Mononuclear cell (primary cell): ENCODE data around the gene CAD. TPM values are rescaled to one million over a fixed set of nuclear protein-coding genes. Genes with fewer than 3 reads are reported as not detected.
"Not testable (repeated sequence)": the region's sequence is repeated elsewhere in the genome, so short reads cannot be mapped to it uniquely, and the experiment has no call there.

Experiments
- H3K27me3 ChIP-seq: 2 replicates; pipeline ENCODE4 v1.6.0; 2011; ENCODE audit warnings: low read length, control low read depth; ENCODE audit not compliant: insufficient read depth
- H3K4me1 ChIP-seq: 2 replicates; pipeline ENCODE4 v1.5.1; 2011; ENCODE audit warnings: mild to moderate bottlenecking, low read length, control low read depth; ENCODE audit not compliant: insufficient read depth
- H3K4me3 ChIP-seq: 2 replicates; pipeline ENCODE4 v1.5.1; 2011; ENCODE audit warnings: mild to moderate bottlenecking, low read length, moderate library complexity
- H3K9me3 ChIP-seq: 2 replicates; pipeline ENCODE4 v1.5.1; 2011; ENCODE audit warnings: low read depth, mild to moderate bottlenecking, control low read depth, low read length
- total RNA-seq: library from RNA; depleted of rRNA; stranded (reverse); fragments of >200 nt; gene quantifications from one replicate; pipeline ENCODE4 v1.2.3, GENCODE V29; 2012

The CAD gene
- total RNA-seq, 1 donor: 5.7 TPM

DNA sequence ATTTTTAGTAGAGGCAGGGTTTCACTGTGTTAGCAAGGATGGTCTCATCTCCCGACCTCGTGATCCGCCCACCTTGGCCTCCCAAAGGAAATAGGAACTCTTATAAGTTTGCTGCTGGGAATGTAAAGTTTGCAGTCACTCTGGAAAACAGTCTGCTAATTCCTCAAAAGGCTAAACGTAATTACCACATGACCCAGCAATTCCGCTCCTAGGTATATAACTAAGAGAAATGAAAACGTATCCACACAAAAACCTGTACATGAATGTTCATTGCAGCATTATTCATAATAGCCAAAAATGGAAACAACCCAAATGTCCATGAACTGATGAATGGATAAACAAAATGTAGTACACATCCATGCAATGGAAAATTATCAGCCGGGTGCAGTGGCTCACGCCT is 27.2 kb upstream of the CAD start:
- no peak overlapping the region for H3K4me3 ChIP-seq
- no peaks in the 10 kb centered on the region for H3K27me3 ChIP-seq
- H3K9me3 ChIP-seq: no peaks in the 10 kb centered on the region
- H3K4me1 ChIP-seq: no peaks in the 10 kb centered on the region

DNA sequence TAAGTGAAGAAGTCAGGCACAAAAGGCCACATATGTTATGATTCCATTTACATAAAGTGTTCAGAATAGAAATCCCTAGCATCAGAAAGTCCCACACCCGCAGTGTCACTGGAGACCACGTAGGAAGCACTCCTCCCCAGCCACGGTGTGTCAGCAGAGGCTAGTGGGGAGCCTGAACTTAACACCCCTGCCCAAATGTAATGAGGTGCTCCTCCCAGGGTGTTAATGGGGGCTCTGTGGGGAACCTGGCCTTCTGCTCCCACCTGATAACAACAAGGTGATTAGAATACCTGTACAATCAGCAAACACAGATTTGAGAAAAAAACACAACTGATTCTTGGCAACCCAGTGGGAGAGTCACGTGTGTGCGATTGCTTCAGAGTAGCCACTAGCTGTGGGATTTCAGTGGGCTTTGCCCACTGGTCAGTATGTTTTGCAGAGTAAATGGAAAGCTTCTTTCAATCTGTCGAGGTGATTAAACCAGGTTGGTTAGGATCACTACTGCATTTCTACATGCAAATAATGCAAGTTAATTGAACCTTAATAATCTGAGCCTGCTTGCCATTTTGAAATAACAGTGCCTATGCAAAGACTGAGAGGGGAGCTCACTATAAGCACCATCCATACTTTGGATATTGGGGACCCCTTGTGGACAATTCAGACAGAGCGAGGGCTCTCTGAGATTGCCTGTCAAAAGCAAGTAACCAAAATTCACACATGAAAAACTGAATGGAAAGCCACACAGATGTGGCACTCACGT is 25.9 kb upstream of the CAD start:
- no peak overlapping the region for H3K4me3 ChIP-seq
- no peaks in the 10 kb centered on the region for H3K27me3 ChIP-seq
- no peaks in the 10 kb centered on the region for H3K9me3 ChIP-seq

DNA sequence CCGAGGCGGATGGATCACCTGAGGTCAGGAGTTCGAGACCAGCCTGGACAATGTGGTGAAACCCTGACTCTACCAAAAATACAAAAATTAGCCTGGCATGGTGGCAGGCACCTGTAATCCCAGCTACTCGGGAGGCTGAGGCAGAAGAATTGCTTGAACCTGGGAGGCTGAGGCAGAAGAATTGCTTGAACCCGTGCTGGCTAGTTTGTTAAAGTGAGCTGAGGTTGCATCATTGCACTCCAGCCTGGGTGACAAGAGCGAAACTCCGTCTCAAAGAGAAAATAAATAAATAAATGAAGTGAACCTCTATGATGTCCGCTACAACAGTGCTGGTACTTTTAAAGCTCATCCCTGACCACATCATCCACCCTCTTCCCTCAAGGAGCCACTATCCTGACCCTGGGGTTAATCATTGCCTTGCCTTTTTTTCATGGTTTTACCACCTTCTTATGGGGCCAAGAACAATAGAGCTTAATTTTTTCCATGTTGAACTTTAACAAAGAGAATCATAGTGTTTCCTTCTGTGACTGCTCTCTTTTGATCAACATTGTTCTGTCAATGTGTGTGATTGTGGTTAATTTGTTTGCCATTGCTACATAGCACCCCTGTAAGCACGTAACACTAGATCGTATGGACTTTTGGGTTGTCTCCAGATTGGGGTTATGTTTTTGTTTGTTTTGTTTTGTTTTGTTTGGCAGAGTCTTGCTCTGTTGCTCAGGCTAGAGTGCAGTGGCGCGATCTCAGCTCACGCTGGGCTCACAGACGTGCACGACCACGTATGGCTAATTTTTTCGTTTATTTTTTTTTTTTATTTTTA is 22.4 kb upstream of the CAD start:
- no peak overlapping the region for H3K4me3 ChIP-seq

More for the DNA sequence above, 25.9 kb upstream of the CAD start:
- no peaks in the 10 kb centered on the region for H3K4me1 ChIP-seq

DNA sequence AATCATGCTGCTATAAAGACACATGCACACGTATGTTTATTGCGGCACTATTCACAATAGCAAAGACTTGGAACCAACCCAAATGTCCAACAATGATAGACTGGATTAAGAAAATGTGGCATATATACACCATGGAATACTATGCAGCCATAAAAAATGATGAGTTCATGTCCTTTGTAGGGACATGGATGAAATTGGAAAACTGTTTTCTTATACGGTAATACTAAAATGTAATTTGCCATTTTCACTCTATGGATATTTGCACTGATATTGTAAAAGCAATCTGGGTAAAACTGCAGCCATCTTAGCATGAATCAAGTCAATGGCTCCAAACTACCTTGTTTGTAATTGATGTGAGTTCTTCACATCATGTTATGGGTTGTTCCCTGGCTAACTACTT is 21.4 kb upstream of the CAD start:
- H3K4me1 ChIP-seq, H3K4me3 ChIP-seq, H3K27me3 ChIP-seq, H3K9me3 ChIP-seq: not testable (repeated sequence)

More for the DNA sequence above, 22.4 kb upstream of the CAD start:
- Histone ChIP-seq H3K4me1 (no peaks in the 10 kb centered on the region), H3K27me3 (no peaks in the 10 kb centered on the region), H3K9me3 (no peaks in the 10 kb centered on the region)

DNA sequence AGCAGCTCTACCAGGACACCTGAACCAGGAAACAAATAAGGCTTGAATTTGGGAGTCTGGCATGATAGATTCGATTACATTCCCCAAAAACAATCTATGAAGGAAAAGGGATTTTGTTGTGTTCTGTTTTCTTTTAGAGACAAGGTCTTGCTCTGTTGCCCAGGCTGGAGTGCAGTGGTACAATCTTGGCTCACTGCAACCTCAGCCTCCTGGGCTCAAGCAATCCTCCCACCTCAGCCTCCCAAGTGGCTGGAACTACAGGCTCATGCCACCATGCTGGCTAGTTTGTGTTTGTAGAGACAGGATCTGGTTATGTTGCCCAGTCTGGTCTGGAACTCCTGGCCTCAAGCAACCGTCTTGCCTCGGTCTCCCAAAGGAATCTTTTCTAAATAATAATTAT is 19.1 kb upstream of the CAD start:
- not testable (repeated sequence) for H3K4me3 ChIP-seq, H3K27me3 ChIP-seq, H3K9me3 ChIP-seq, H3K4me1 ChIP-seq

DNA sequence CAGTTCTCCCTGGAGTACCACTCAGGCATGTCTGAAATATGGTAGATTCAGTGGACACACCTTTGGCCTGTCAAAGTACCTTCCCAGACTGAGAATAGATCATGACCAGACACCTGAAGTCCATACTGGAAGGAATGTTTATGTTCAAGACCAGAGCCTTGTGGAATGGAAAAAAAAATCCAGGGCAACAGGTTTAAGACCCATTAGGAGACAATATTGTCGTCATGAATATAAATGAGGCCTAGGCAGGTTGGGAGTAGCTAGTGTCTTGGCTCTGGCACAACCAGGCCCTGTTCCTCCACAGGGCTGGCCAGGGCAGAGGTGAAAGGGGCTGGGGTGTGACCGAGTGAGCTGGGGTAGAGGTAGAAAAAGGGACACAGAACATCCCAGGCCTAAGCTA is 18.5 kb upstream of the CAD start:
- H3K4me1 ChIP-seq: no peaks in the 10 kb centered on the region
- no peaks in the 10 kb centered on the region for H3K27me3 ChIP-seq
- no peak overlapping the region for H3K4me3 ChIP-seq
- no peaks in the 10 kb centered on the region for H3K9me3 ChIP-seq

DNA sequence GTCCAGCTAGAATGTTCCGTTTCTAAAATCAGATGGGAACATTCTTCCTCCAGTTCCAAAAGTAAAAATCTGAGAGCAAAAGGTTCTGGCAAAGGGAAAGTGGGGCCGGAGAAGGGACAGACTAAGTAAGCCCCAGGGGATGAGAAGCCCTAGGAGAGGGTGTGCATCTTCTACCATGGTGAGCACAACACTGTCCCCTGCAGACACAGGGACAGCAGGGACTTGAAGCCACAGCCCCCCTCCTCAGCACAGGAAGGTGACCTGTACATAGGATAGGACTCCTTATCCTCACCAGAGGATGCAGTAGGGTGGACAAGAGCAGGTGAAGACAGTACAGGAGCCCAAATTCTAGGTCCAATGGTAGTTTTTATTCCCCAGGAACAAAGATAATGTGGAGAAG is 17.9 kb upstream of the CAD start:
- H3K4me1 ChIP-seq: no peaks in the 10 kb centered on the region
- no peak overlapping the region for H3K4me3 ChIP-seq
- no peaks in the 10 kb centered on the region for H3K27me3 ChIP-seq
- H3K9me3 ChIP-seq: no peaks in the 10 kb centered on the region

DNA sequence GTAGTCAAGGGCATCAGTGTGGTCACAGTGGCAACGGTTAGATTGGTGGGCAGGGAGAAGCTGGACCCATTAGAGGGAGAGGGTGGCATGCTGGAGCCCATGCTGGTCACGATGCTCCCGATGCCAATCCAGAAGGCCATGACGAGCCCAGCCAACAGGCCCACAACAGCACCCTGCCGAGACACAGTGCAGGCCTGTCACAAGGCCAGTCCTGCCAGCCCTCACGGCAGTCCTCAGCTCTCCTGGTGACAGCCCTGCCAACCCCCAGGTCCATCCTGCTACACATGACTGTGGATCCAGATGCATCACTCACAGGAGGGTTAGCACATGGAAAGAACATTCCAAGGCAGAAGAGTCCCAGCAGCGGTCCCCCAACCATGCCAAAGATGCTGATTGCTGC is 15.5 kb upstream of the CAD start:
- Histone ChIP-seq H3K27me3 (no peaks in the 10 kb centered on the region), H3K9me3 (no peaks in the 10 kb centered on the region), H3K4me3 (no peak overlapping the region), H3K4me1 (no peaks in the 10 kb centered on the region)

DNA sequence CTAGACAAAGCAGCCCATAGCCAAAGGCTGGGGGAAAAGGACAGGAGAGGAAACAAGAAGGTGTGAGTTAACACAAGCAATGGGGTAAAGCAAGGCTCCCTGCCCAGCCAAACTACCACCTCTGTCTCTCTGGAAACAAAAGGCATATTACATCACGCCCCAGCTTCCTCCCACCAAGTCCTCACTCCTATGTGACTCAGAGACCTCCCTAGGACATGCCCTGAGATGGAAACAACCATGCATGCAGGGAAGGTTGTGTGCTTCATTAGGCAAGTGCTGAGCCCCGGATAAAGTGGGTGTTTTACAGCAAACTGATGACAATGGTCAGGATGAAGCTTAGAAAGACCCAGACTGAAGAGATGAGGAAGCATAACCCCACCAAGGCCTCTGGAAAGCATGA is 14.3 kb upstream of the CAD start:
- H3K4me3 ChIP-seq: no peak overlapping the region
- no peaks in the 10 kb centered on the region for H3K27me3 ChIP-seq
- no peaks in the 10 kb centered on the region for H3K9me3 ChIP-seq
- H3K4me1 ChIP-seq: no peaks in the 10 kb centered on the region

DNA sequence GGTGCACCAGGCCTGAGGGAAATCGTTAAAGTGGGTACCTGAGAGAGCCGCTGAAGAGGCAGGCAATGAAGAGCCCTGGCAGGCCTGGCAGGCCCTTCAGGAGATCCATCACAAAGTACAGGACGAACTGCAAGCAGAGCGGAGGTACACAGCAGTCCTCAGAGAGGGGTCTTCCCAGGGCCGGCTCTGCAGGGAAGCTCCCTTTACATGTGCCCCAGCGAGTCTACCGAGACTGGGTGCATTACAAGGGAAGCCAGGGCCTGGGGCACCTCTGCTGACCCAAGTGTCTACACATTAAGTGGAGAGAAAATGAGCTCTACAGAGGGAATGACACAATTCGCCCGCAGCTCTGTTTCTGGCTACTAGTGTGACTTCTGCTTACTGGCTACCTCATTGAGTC is 13.4 kb upstream of the CAD start:
- Histone ChIP-seq H3K4me3 (no peak overlapping the region), H3K4me1 (no peaks in the 10 kb centered on the region), H3K27me3 (no peaks in the 10 kb centered on the region), H3K9me3 (no peaks in the 10 kb centered on the region)

DNA sequence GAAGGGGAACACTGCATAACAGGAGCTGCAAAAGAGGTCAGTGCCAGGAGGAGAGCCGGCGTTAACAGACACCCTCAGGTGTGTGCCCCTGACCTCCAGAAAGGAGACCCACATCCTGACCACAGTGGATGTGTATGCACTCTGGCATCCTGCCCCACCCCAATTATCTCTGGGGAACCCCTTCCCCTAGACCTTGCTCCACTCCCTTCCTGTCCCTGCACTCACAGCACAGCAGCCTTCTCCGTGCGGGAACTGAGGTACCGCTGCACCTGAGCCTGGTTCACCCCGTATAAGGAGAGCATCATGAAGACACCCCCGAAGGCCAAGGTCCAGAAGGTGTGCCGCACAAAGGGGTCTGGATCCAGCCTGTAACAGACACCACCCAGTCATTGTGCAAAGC is 12.6 kb upstream of the CAD start:
- no peak overlapping the region for H3K4me3 ChIP-seq
- H3K4me1 ChIP-seq: no peaks in the 10 kb centered on the region
- no peaks in the 10 kb centered on the region for H3K9me3 ChIP-seq
- no peaks in the 10 kb centered on the region for H3K27me3 ChIP-seq

DNA sequence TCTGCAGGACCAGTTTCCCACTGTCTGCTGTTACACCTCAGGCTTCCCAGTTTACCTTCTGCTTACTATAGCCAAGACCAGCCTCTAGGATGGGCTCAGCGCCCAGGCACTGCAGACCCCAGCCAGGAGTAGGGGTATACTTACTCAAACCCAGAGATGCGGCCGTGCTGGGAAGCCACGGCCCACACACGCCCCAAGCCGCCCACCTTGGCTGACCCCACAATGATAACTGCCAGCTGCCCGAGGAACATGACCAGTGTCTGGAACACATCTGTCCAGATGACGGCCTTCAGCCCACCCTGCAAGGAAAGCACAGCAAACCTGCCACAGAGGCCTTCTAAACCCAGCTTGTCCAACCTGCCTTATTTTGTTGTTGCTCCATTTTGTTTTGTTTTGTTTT is 12.0 kb upstream of the CAD start:
- Histone ChIP-seq H3K9me3 (no peaks in the 10 kb centered on the region), H3K4me1 (no peaks in the 10 kb centered on the region), H3K4me3 (no peak overlapping the region), H3K27me3 (no peaks in the 10 kb centered on the region)

DNA sequence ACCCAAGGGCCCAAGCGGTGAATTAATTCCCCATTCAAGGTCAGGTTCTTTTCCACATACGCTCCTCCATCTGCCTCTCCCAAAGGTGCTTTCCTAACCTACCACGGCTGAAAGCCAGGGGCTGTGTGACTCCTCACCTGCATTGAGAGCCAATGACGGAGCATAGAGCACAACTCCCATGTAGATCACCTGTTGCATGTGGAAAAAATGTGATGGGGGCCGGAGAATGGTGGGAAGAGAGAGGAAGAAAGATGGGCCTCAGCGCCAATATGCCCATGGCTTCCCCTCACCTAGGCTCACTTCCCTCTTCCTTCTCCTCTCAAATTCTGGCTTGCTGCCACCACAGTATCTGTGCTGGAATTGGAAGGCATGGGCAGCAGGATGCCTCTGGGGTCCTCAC is 10.8 kb upstream of the CAD start:
- no peaks in the 10 kb centered on the region for H3K27me3 ChIP-seq
- H3K9me3 ChIP-seq: no peaks in the 10 kb centered on the region
- no peak overlapping the region for H3K4me3 ChIP-seq
- peaks cover 5% of the 10 kb centered on the region for H3K4me1 ChIP-seq

DNA sequence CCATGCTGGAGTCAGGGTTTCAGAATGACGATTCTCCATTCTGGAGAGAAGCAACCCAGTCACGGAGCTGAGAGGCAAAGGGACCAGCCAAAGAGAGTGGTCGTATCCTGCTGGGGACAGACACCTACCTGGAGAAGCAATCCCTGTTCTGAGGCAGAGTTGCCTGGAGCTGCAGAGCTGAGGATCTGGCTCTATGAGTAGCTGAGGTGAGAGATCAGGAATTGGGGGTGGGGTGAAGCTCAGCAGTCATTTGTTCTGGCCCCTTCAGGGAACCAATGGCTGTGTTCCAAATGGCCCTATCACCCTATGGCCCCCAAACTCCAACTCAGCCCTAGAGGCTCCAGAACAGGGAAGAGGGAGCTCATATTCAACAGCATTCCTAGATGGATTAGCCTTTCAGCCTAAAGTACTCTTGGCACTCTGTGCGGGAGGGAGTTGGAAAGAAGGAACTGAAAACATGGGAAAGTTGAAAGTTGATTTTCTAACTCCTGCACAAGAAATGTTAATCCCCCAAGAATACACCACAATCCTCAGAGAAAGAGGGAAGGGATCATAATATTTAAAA is 8.6 kb upstream of the CAD start:
- no peak overlapping the region for H3K4me3 ChIP-seq
- H3K9me3 ChIP-seq: no peaks in the 10 kb centered on the region
- H3K4me1 ChIP-seq: peaks cover 16% of the 10 kb centered on the region
- H3K27me3 ChIP-seq: no peaks in the 10 kb centered on the region

DNA sequence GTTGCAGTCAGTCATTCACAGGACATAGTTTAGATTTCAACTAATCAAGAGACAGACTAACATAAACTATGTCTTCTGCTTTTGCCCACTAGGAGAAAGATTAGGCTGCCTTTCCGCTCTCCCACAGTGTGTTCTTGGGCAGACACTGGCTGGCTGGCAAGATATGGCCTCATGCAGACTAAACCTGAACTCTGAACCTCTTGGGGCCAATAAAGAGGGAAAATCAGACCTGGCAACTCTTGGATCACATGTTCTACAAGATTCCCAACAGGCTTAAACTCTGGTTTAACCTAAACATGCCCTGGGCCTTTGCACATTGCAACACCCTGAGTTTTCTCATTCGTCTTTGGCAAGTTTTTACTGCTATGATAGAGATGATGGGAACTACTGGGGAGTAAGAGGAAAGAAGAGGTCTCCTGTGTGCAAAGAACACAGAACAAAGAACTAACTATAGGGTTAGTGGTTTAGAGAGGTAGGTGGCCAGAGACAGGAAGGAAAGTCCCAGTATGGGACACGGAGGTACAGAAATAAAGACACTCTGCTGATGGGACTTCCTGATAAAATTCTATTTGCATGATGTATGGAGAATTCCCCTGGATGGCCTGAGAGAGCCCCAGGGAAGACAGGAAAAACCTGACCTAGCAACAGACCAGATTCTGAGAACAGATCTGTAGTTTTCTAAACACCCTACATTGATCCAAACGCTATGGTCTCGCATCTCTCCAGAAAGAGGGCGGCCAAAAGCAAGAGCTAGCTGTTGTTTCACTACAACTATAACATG is 7.4 kb upstream of the CAD start:
- no peaks in the 10 kb centered on the region for H3K9me3 ChIP-seq
- no peaks in the 10 kb centered on the region for H3K27me3 ChIP-seq
- no peak overlapping the region for H3K4me3 ChIP-seq
- peaks cover 18% of the 10 kb centered on the region for H3K4me1 ChIP-seq
